AG04450 (cell line): ENCODE data around the gene AGPAT2. TPM values are rescaled to one million over a fixed set of nuclear protein-coding genes. Genes with fewer than 3 reads are reported as not detected.

Experiments used
- CTCF ChIA-PET: fragments of 300-600, 350-600 bp; formaldehyde crosslinking; extraction: SDS; loops from one replicate; lab custom pipeline; 2022; ENCODE audit warnings: antibody characterized with exemption, inconsistent platforms; lab: Charles Lee
- POLR2A ChIA-PET: fragments of 350-600 bp; formaldehyde crosslinking; extraction: SDS; loops from one replicate; lab custom pipeline; 2021; ENCODE audit warnings: antibody characterized with exemption, inconsistent platforms; lab: Yijun Ruan, JAX
- DNase-seq: peaks from one replicate; pipeline ENCODE4 v3.0.0-alpha.2; 2011; ENCODE audit warnings: low read depth, low spot score
- H3K27ac ChIP-seq: one replicate; pipeline ENCODE4 v1.5.1; 2012; ENCODE audit warnings: low read depth, low read length, control low read depth
- H3K27me3 ChIP-seq: one replicate; pipeline ENCODE4 v1.6.0; 2012; ENCODE audit warnings: low read length; ENCODE audit not compliant: control insufficient read depth, insufficient read depth
- H3K4me3 ChIP-seq: 2 replicates; pipeline ENCODE4 v1.5.1; 2011; ENCODE audit warnings: mild to moderate bottlenecking, low read depth, low read length, control low read depth
- H3K9me3 ChIP-seq: 2 replicates; pipeline ENCODE4 v1.5.1; 2012; ENCODE audit warnings: low read length; ENCODE audit not compliant: control insufficient read depth, insufficient read depth
- polyA plus RNA-seq: library from polyadenylated mRNA; depleted of rRNA; stranded (reverse); fragments of >200 nt; gene quantifications from 2 replicates; pipeline ENCODE4 v1.2.3, GENCODE V29; 2011
- TF ChIP-seq, protein P1 (sequence below): IDR thresholded peaks from 2 replicates; pipeline ENCODE4 v1.5.1; 2011; ENCODE audit warnings: low read depth, low read length, control low read depth, inconsistent platforms

AGPAT2 gene
- polyA plus RNA-seq, 1 experiment, result 24.4 TPM

DNA sequence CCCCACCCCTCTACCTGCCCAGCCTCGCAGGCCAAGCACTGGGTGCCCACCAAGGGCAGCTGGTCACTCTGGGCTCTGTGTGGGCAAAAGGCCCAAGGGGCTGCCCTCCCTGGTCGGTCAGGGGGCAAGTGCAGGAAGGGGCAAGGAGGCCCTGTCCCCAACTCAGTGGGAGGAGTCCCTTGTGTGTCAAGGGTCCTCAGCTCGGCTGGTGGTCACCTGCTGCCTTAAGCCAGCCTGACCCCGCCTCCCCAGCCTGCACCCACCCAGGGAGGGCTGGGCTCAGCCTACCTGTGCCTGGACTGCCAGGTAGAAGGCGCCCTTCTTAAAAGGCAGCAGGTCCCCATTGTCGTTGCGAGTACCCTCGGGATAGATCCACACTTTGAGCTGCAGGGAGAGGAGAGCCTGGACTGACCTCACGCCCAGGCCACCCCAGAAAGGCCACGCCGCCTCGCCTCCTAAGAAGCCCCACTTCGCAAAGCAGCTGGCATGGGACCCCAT, 10.9 kb downstream of the AGPAT2 start:
- TF ChIP-seq, protein P1, sequence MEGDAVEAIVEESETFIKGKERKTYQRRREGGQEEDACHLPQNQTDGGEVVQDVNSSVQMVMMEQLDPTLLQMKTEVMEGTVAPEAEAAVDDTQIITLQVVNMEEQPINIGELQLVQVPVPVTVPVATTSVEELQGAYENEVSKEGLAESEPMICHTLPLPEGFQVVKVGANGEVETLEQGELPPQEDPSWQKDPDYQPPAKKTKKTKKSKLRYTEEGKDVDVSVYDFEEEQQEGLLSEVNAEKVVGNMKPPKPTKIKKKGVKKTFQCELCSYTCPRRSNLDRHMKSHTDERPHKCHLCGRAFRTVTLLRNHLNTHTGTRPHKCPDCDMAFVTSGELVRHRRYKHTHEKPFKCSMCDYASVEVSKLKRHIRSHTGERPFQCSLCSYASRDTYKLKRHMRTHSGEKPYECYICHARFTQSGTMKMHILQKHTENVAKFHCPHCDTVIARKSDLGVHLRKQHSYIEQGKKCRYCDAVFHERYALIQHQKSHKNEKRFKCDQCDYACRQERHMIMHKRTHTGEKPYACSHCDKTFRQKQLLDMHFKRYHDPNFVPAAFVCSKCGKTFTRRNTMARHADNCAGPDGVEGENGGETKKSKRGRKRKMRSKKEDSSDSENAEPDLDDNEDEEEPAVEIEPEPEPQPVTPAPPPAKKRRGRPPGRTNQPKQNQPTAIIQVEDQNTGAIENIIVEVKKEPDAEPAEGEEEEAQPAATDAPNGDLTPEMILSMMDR, result no peak
- CTCF ChIA-PET, result interaction anchor here (0.5 kb wide), 1 partner anchor 82 kb away, joined by 3 read pairs; no protein-coding TSS in a partner anchor
- POLR2A ChIA-PET, result no interaction called here

DNA sequence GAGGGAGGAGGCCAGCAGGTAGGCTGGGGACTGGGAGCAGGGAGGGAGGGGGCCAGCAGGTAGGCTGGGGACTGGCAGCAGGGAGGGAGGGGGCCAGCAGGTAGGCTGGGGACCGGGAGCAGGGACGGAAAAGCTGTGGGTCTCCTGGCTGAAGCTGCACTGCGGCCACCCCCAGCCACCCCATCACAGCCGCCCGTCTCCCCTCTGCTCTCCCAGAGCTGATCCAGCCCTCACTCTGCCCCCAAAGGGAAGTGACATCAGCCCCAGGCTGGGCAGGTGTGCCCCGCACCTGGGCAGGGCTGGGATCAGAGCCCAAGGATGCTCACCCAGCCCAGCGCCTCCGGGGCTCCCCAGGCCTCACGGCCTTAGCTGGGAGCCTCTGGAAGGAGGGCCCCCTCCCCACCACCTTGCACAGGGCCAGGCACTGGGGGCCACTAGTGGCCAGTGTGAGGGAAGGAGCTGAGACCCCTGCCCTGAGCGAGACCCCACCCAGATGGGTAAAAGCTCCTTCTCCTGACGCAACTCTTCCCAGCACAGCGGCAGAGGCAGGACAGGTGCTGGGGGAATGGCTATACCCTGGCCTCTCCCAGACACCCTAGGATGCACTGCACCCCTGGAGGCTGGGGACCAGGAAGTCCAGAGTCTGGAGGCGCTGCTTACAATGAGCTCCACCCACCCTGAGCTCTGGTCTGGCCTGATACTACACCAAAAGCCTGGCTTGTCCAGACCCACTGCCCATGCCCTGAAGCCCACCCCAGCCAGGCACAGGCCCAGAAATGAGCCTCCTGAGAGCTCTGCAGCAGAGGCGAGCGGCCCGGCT, 11.6 kb downstream of the AGPAT2 start:
- POLR2A ChIA-PET, result no interaction called here
- no peak for DNase-seq
- Histone ChIP-seq H3K4me3 (no peak overlapping the region), H3K27ac (no peak overlapping the region), H3K9me3 (no peaks in the 10 kb centered on the region; the same call in 1 of the 2 replicates), H3K27me3 (no peaks in the 10 kb centered on the region)
- CTCF ChIA-PET, result no interaction called here
- TF ChIP-seq, protein P1, result no peak

More for the DNA sequence above, 10.9 kb downstream of the AGPAT2 start:
- Histone ChIP-seq H3K27me3 (no peaks in the 10 kb centered on the region), H3K27ac (no peak overlapping the region), H3K9me3 (no peaks in the 10 kb centered on the region; the same call in 1 of the 2 replicates), H3K4me3 (no peak overlapping the region)
- no peak for DNase-seq

DNA sequence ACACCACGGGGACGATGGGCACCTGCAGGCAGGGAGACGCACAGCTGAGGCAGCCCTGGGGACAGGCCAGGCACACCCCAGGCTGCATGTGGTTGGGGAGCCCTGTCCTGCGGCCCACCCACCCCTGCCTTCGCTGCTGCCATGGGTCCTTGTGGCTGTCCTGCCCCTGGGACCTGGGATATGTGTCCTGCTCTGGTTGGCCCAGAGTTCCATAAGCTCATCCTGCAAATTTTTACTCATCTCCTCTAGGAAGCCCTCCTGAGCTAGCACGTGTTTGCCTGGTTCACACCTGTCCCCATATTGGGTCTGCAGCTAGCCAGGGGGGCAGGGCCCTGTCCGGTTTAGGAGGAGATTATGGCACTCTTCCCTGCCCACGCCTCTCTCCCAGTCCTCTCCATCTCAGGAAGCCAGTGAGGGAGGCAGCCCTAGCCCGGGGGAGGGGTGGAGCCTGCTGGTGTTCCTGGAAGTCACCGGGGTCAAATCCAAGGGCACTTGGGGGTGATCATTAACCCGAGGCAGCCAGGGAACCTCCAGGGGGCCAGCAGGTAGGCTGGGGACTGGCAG, 12.4 kb downstream of the AGPAT2 start:
- ChIA-PET CTCF (no interaction called here), POLR2A (no interaction called here)
- no peak overlapping the region for H3K4me3 ChIP-seq
- H3K9me3 ChIP-seq, result no peaks in the 10 kb centered on the region; the same call in 1 of the 2 replicates
- H3K27me3 ChIP-seq, result no peaks in the 10 kb centered on the region
- H3K27ac ChIP-seq, result no peak overlapping the region
- no peak for DNase-seq
- TF ChIP-seq, protein P1, result no peak

DNA sequence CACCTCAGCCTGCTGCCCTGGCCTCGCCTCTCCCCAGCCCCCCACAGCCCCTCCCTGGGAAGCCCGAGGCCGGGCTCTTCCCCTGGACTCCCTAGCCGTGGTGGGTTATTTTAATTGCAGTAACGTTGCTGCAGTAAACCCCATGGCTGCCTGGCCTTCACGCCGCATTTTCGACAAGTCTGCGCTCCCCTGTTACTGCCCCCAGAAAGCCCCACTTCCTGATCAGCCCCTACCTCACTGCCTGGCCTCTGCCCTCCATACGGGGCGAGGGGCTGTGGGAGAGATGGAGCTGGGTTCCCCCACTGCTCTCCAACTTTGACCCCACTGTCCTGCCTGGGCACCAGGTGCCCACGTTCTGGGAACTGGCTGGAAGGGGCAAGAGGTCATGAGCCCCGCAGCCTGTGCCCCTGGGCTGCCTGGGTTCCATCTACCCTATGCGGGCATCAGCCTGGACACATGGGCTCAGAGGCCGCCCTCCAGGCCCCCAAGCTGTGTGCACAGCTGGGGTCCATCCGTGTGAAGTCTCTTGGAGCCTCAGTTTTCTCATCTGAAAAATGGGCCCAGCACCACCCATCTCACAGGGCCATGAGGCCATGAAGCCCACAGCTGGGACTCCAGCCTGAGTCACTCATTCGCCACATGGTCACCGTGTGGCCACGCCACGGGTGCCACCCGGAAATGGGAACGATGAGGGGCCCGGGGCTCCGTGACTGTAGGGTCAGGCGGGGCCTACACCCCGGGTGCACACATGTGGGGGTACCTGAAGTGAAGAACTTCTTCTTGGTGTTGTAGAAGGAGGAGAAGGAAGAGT, 13.1 kb downstream of the AGPAT2 start:
- TF ChIP-seq, protein P1, result no peak
- POLR2A ChIA-PET, result no interaction called here

More for the DNA sequence above, 13.1 kb downstream of the AGPAT2 start:
- H3K27ac ChIP-seq, result no peak overlapping the region
- no peaks in the 10 kb centered on the region; the same call in 1 of the 2 replicates for H3K9me3 ChIP-seq
- H3K4me3 ChIP-seq, result no peak overlapping the region
- no peak for DNase-seq
- H3K27me3 ChIP-seq, result no peaks in the 10 kb centered on the region
- CTCF ChIA-PET, result interaction anchor here (3.0 kb wide), 1 partner anchor 7 kb away, joined by 15 read pairs; no protein-coding TSS in a partner anchor
